GM21576 (cell line): ENCODE data around the gene GFRA1.

Experiments
- ATAC-seq: cut with Tn5 transposase; IDR thresholded peaks from one replicate; pipeline ENCODE4 v1.9.1; 2021; ENCODE audit warnings: mild to moderate bottlenecking, moderate library complexity; ENCODE audit not compliant: unreplicated experiment

GFRA1 gene

GRCh38 chr10:116109481-116109880 is 163.5 kb downstream of the GFRA1 start:
- ATAC-seq: no peak

- no peak for ATAC-seq
Observed at GRCh38 chr10:116108095-116108494, 164.9 kb downstream of the GFRA1 start.

- no peak for ATAC-seq
Observed at GRCh38 chr10:116106611-116107010, 166.4 kb downstream of the GFRA1 start.

- ATAC-seq: no peak
Observed at GRCh38 chr10:116105264-116105663, 167.7 kb downstream of the GFRA1 start.

- no peak for ATAC-seq
Observed at GRCh38 chr10:116104210-116104932, 168.6 kb downstream of the GFRA1 start.

- ATAC-seq: no peak
Observed at GRCh38 chr10:116103668-116104067, 169.3 kb downstream of the GFRA1 start.

- no peak for ATAC-seq
Observed at GRCh38 chr10:116101616-116102315, 171.2 kb downstream of the GFRA1 start.

GRCh38 chr10:116100984-116101383 is 172.0 kb downstream of the GFRA1 start:
- ATAC-seq: no peak

GRCh38 chr10:116099023-116099420 is 174.0 kb downstream of the GFRA1 start:
- no peak for ATAC-seq

GRCh38 chr10:116098411-116099022 is 174.5 kb downstream of the GFRA1 start:
- ATAC-seq: no peak

GRCh38 chr10:116097239-116097784 is 175.7 kb downstream of the GFRA1 start:
- no peak for ATAC-seq

GRCh38 chr10:116096526-116096925 is 176.5 kb downstream of the GFRA1 start:
- no peak for ATAC-seq

- no peak for ATAC-seq
Observed at GRCh38 chr10:116094356-116094755, 178.7 kb downstream of the GFRA1 start.

GRCh38 chr10:116093031-116093430 is 180.0 kb downstream of the GFRA1 start:
- no peak for ATAC-seq

GRCh38 chr10:116088985-116089384 is 184.0 kb downstream of the GFRA1 start:
- no peak for ATAC-seq

- ATAC-seq: no peak
Observed at GRCh38 chr10:116085323-116085722, 187.7 kb downstream of the GFRA1 start.

- ATAC-seq: no peak
Observed at GRCh38 chr10:116084161-116084560, 188.8 kb downstream of the GFRA1 start.

- no peak for ATAC-seq
Observed at GRCh38 chr10:116083226-116083762, 189.7 kb downstream of the GFRA1 start.

- no peak for ATAC-seq
Observed at GRCh38 chr10:116082762-116083161, 190.2 kb downstream of the GFRA1 start.

GRCh38 chr10:116082206-116082605 is 190.8 kb downstream of the GFRA1 start:
- ATAC-seq: no peak

- no peak for ATAC-seq
Observed at GRCh38 chr10:116080553-116080952, 192.5 kb downstream of the GFRA1 start.
